Spleen (tissue), 11 donors: Measurements from ENCODE around the gene FBXO28. TPM values are rescaled to one million over a fixed set of nuclear protein-coding genes. Genes with fewer than 3 reads are reported as not detected.

Experiments used
- DNase-seq: peaks from one replicate; pipeline ENCODE4 v3.0.0-alpha.2; 2020
- H3K27ac ChIP-seq, 8 donors: fragments of 200-600 bp; sonication (generic) in 7 of 8; 1 replicate in 4 of 8; 2 replicates in 4 of 8; pipeline versions ENCODE4 v1.5.0 to v1.8.0; 2016 to 2021; ENCODE audit warnings: inconsistent platforms in 4 of 8, mild to moderate bottlenecking in 4 of 8, moderate library complexity in 1 of 8
- H3K27me3 ChIP-seq, 7 donors: fragments of 200-600 bp; sonication (generic) in 6 of 7; replicated peaks in 1 of 7; 1 replicate in 4 of 7; 2 replicates in 3 of 7; pipeline versions ENCODE4 v1.5.0 to v1.8.0; 2016 to 2021; ENCODE audit warnings: inconsistent platforms in 3 of 7, mild to moderate bottlenecking in 1 of 7
- H3K36me3 ChIP-seq, 6 donors: fragments of 200-600 bp; sonication (generic) in 5 of 6; 1 replicate in 4 of 6; 2 replicates in 2 of 6; pipeline versions ENCODE4 v1.5.0 to v1.8.0; 2016 to 2021; ENCODE audit warnings: inconsistent platforms in 2 of 6
- H3K4me1 ChIP-seq, 6 donors: fragments of 200-600 bp; sonication (generic) in 5 of 6; 1 replicate in 3 of 6; 2 replicates in 3 of 6; pipeline versions ENCODE4 v1.5.0 to v1.8.0; 2016 to 2021; ENCODE audit warnings: inconsistent platforms in 3 of 6
- H3K4me3 ChIP-seq, 8 donors: fragments of 200-600 bp; sonication (generic) in 7 of 8; 1 replicate in 4 of 8; 2 replicates in 4 of 8; pipeline versions ENCODE4 v1.5.0 to v1.8.0; 2016 to 2021; ENCODE audit warnings: inconsistent platforms in 4 of 8, mild to moderate bottlenecking in 4 of 8, moderate library complexity in 2 of 8
- H3K9me3 ChIP-seq, 8 donors: fragments of 200-600 bp; sonication (generic) in 7 of 8; 1 replicate in 4 of 8; 2 replicates in 4 of 8; pipeline versions ENCODE4 v1.5.0 to v1.8.0; 2016 to 2021; ENCODE audit warnings: inconsistent platforms in 4 of 8
- CTCF ChIP-seq, 11 experiments: fragments of 200-600 bp in 7 of 11; fragments of 450-650 bp in 4 of 11; sonication (generic) in 4 of 11; IDR thresholded peaks in 8 of 11; conservative IDR thresholded peaks in 3 of 11; 1 replicate in 7 of 11; 2 replicates in 4 of 11; pipeline versions ENCODE4 v1.4.0 to v1.8.0; 2016 to 2021; ENCODE audit warnings: antibody characterized with exemption in 11 of 11, inconsistent platforms in 4 of 11, mild to moderate bottlenecking in 1 of 11
- POLR2A ChIP-seq, 3 donors: fragments of 450-650 bp; IDR thresholded peaks; one replicate each; pipeline ENCODE4 v1.5.1; 2017; ENCODE audit warnings: antibody characterized with exemption in 3 of 3, mild to moderate bottlenecking in 1 of 3
- POLR2AphosphoS5 ChIP-seq, 3 donors: sonication (generic); formaldehyde crosslinking; IDR thresholded peaks; one replicate each; pipeline ENCODE4 v1.5.1; 2017; ENCODE audit warnings: antibody characterized with exemption in 3 of 3
- WGBS, 5 donors: extraction: QIAGEN DNeasy Blood & Tissue Kit in 3 of 5; methylation state at CpG; one replicate each; pipeline versions ENCODE4 v1.1.5 to v1.1.7; 2013 to 2018; 5-methylcytosine and 5-hydroxymethylcytosine counted together
- intact Hi-C: fragments of 100-400 bp; cut with DNase I; formaldehyde crosslinking; loops from one replicate; pipeline ENCODE4 v1.15.0; 2023; ENCODE audit warnings: low total_unique reads
- polyA plus RNA-seq, 3 donors: library from polyadenylated mRNA; stranded (reverse); fragments of 200-250 nt; gene quantifications; one replicate each; pipeline ENCODE4 v1.2.1, GENCODE V29; 2013
- total RNA-seq, 7 donors: library from RNA; depleted of rRNA in 3 of 7; stranded (reverse); fragments of >200 nt in 3 of 7; fragmentation: NEBNext Ultra II Directional in 4 of 7; extraction: Animal tissue kit (Norgen Biotek cat#: 25700) in 4 of 7; gene quantifications; one replicate each; pipeline versions ENCODE4 v1.1.0 to v1.2.1, GENCODE V29; 2016 to 2021
- donor health status: healthy with polysubstance abuse.
- donor health status: DM: no; HTN: no; CAD: no; lungs with moderate emphysema.
- donor health status: DM: no; HTN: no; CAD: no.
- donor health status: Bipolar disorder and iron deficiency.
- donor health status: healthy.
- donor health status: DM: no; HTN: no; CAD: no.
- donor health status: DM: yes; HTN: yes; CAD: no.

The FBXO28 gene
- total and polyA plus RNA-seq, 10 donors, result 7.3 to 34.5 (median 25.9) TPM

GRCh38 chr1:224124220-224124619 is 10.3 kb downstream of the FBXO28 start:
- Histone ChIP-seq H3K36me3 (peaks cover 0 to 44% (median 0%) of the 10 kb centered on the region in 6 donors), H3K27ac (no peak overlapping the region), H3K27me3 (no peaks in the 10 kb centered on the region), H3K4me1 (peaks cover 0 to 74% (median 2%) of the 10 kb centered on the region in 6 donors), H3K4me3 (no peak overlapping the region), H3K9me3 (no peaks in the 10 kb centered on the region)
- no peak for DNase-seq
- intact Hi-C loops, result no loop called here
- no peak for TF ChIP-seq POLR2A (IDR thresholded peaks at IDR 0.05)
- no peak for TF ChIP-seq POLR2AphosphoS5 (IDR thresholded peaks at IDR 0.05)
- TF ChIP-seq CTCF (IDR thresholded peaks at IDR 0.05 in 8 of 11, conservative IDR thresholded peaks at IDR 0.05 in 3 of 11), result no peak

- WGBS, 5 donors, result 88 to 94% (median 91%) methylated on average over 5 of the region's 5 CpGs
- no peak for DNase-seq
- intact Hi-C loops, result no loop called here
These were observed 14.3 kb downstream of the FBXO28 start for GRCh38 chr1:224127925-224128819.

GRCh38 chr1:224131253-224131652 is 17.3 kb downstream of the FBXO28 start:
- H3K27me3 ChIP-seq, result no peaks in the 10 kb centered on the region
- H3K27ac ChIP-seq, result no peak overlapping the region
- no peak for DNase-seq
- intact Hi-C loops, result no loop called here
- peaks cover 0 to 14% (median 0%) of the 10 kb centered on the region in 6 donors for H3K4me1 ChIP-seq
- TF ChIP-seq POLR2A (IDR thresholded peaks at IDR 0.05) (no peak), POLR2AphosphoS5 (IDR thresholded peaks at IDR 0.05) (no peak), CTCF (IDR thresholded peaks at IDR 0.05 in 8 of 11, conservative IDR thresholded peaks at IDR 0.05 in 3 of 11) (no peak)
- no peak overlapping the region for H3K4me3 ChIP-seq
- H3K9me3 ChIP-seq, result no peaks in the 10 kb centered on the region
- peaks cover 4 to 78% (median 47%) of the 10 kb centered on the region in 6 donors for H3K36me3 ChIP-seq

More at GRCh38 chr1:224127925-224128819, 14.3 kb downstream of the FBXO28 start:
- peaks cover 4 to 63% (median 28%) of the 10 kb centered on the region in 6 donors for H3K36me3 ChIP-seq
- TF ChIP-seq POLR2A (IDR thresholded peaks at IDR 0.05) (no peak), CTCF (IDR thresholded peaks at IDR 0.05 in 8 of 11, conservative IDR thresholded peaks at IDR 0.05 in 3 of 11) (no peak), POLR2AphosphoS5 (IDR thresholded peaks at IDR 0.05) (no peak)
- H3K27ac ChIP-seq, result no peak overlapping the region
- H3K9me3 ChIP-seq, result no peaks in the 10 kb centered on the region
- peaks cover 0 to 43% (median 2%) of the 10 kb centered on the region in 6 donors for H3K4me1 ChIP-seq
- no peaks in the 10 kb centered on the region for H3K27me3 ChIP-seq
- no peak overlapping the region for H3K4me3 ChIP-seq

GRCh38 chr1:224132901-224133300 is 19.0 kb downstream of the FBXO28 start:
- H3K4me3 ChIP-seq, result no peak overlapping the region
- peaks cover 4 to 89% (median 50%) of the 10 kb centered on the region in 6 donors for H3K36me3 ChIP-seq
- no peak for DNase-seq
- peaks cover 0 to under 1% (median 0%) of the 10 kb centered on the region in 6 donors for H3K4me1 ChIP-seq
- H3K27me3 ChIP-seq, result no peaks in the 10 kb centered on the region
- TF ChIP-seq CTCF (IDR thresholded peaks at IDR 0.05 in 8 of 11, conservative IDR thresholded peaks at IDR 0.05 in 3 of 11), result no peak
- no peak for TF ChIP-seq POLR2A (IDR thresholded peaks at IDR 0.05)
- TF ChIP-seq POLR2AphosphoS5 (IDR thresholded peaks at IDR 0.05), result no peak
- no peak overlapping the region for H3K27ac ChIP-seq
- WGBS, 5 donors, result 56 to 81% (median 73%) methylated on average over 1 of the region's 1 CpG
- no peaks in the 10 kb centered on the region for H3K9me3 ChIP-seq
- intact Hi-C loops, result no loop called here
